GM06990 (cell line): ENCODE measurements around the gene MSI2.

ENCODE experiments used
- DNase-seq: peaks from one replicate; pipeline ENCODE4 v3.0.0-alpha.2; 2011; ENCODE audit not compliant: insufficient read length; ENCODE audit errors: extremely low read depth
- H3K27me3 ChIP-seq: replicated peaks from 2 replicates; pipeline ENCODE4 v1.6.0; 2011; ENCODE audit warnings: low read length; ENCODE audit not compliant: control insufficient read depth, insufficient read depth
- H3K36me3 ChIP-seq: 2 replicates; pipeline ENCODE4 v1.5.1; 2011; ENCODE audit warnings: low read length; ENCODE audit not compliant: control insufficient read depth, insufficient read depth
- H3K4me3 ChIP-seq: replicated peaks from 2 replicates; pipeline ENCODE4 v1.5.1; 2011; ENCODE audit warnings: low read depth, mild to moderate bottlenecking, control low read depth, low read length
- CTCF ChIP-seq: IDR thresholded peaks from 2 replicates; pipeline ENCODE4 v1.5.1; 2011; ENCODE audit warnings: low read length, control low read depth, mild to moderate bottlenecking, inconsistent platforms; ENCODE audit not compliant: insufficient read depth, poor library complexity, severe bottlenecking

The MSI2 gene

GRCh38 chr17:57415751-57416207 lies 159.5 kb downstream of the MSI2 start:
- DNase-seq, result no peak
- no peak for TF ChIP-seq CTCF
- H3K4me3 ChIP-seq, result no peak overlapping the region
- no peaks in the 10 kb centered on the region for H3K27me3 ChIP-seq
- peaks cover 2% of the 10 kb centered on the region; the same call in 1 of the 2 replicates for H3K36me3 ChIP-seq

- TF ChIP-seq CTCF, result no peak
- peaks cover 2% of the 10 kb centered on the region; the same call in 1 of the 2 replicates for H3K36me3 ChIP-seq
- no peak for DNase-seq
- no peak overlapping the region for H3K4me3 ChIP-seq
- no peaks in the 10 kb centered on the region for H3K27me3 ChIP-seq
Observed at GRCh38 chr17:57416369-57416768, 160.0 kb downstream of the MSI2 start.

GRCh38 chr17:57417956-57418355 lies 161.6 kb downstream of the MSI2 start:
- Histone ChIP-seq H3K36me3 (peaks cover 2% of the 10 kb centered on the region; the same call in 1 of the 2 replicates), H3K4me3 (no peak overlapping the region), H3K27me3 (no peaks in the 10 kb centered on the region)
- TF ChIP-seq CTCF, result no peak
- no peak for DNase-seq

- no peaks in the 10 kb centered on the region for H3K27me3 ChIP-seq
- DNase-seq, result no peak
- peaks cover 2% of the 10 kb centered on the region; the same call in 1 of the 2 replicates for H3K36me3 ChIP-seq
- TF ChIP-seq CTCF, result no peak
- H3K4me3 ChIP-seq, result no peak overlapping the region
Observed at GRCh38 chr17:57418463-57419246, 162.3 kb downstream of the MSI2 start.

- H3K36me3 ChIP-seq, result peaks cover 2% of the 10 kb centered on the region
- peak; percentile 12 for TF ChIP-seq CTCF
- no peak for DNase-seq
Observed at GRCh38 chr17:57419940-57420550, 163.7 kb downstream of the MSI2 start.

More at GRCh38 chr17:57419940-57420550, 163.7 kb downstream of the MSI2 start:
- no peaks in the 10 kb centered on the region for H3K27me3 ChIP-seq
- H3K4me3 ChIP-seq, result no peak overlapping the region
